ENCODE measurements around the gene ATXN10.

GRCh38 chr22:45644714-45645113 lies 26.9 kb upstream of the ATXN10 start:
- TF ChIP-seq CTCF (IDR thresholded peaks at IDR 0.05; ENCODE audit: insufficient read depth, low read length, poor library complexity, severe bottlenecking) (no peak), EZH2phosphoT487 (conservative IDR thresholded peaks at IDR 0.05; ENCODE audit: low read length) (no peak)
